ENCODE data around the gene MEIS3.

The MEIS3 gene

GRCh38 chr19:47381121-47381520, 38.2 kb downstream of the MEIS3 start:
- no peak overlapping the region for H3K4me2 ChIP-seq
- H3K79me2 ChIP-seq (ENCODE audit: insufficient read depth, low read depth) = no peaks in the 10 kb centered on the region
- no peak overlapping the region for H3K4me3 ChIP-seq (IDR thresholded peaks at IDR 0.05; ENCODE audit: insufficient read depth, low read depth, low read length)
- no peak overlapping the region for H3K9ac ChIP-seq
- H3K36me3 ChIP-seq (ENCODE audit: insufficient read depth) = no peaks in the 10 kb centered on the region
- no peak overlapping the region for H3K27ac ChIP-seq
- H4K20me1 ChIP-seq (ENCODE audit: insufficient read depth) = no peaks in the 10 kb centered on the region
- TF ChIP-seq, protein P1, sequence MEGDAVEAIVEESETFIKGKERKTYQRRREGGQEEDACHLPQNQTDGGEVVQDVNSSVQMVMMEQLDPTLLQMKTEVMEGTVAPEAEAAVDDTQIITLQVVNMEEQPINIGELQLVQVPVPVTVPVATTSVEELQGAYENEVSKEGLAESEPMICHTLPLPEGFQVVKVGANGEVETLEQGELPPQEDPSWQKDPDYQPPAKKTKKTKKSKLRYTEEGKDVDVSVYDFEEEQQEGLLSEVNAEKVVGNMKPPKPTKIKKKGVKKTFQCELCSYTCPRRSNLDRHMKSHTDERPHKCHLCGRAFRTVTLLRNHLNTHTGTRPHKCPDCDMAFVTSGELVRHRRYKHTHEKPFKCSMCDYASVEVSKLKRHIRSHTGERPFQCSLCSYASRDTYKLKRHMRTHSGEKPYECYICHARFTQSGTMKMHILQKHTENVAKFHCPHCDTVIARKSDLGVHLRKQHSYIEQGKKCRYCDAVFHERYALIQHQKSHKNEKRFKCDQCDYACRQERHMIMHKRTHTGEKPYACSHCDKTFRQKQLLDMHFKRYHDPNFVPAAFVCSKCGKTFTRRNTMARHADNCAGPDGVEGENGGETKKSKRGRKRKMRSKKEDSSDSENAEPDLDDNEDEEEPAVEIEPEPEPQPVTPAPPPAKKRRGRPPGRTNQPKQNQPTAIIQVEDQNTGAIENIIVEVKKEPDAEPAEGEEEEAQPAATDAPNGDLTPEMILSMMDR (conservative IDR thresholded peaks at IDR 0.05; ENCODE audit: low read depth, low read length) = no peak
- H3K4me1 ChIP-seq (ENCODE audit: low read depth, poor library complexity, severe bottlenecking) = no peaks in the 10 kb centered on the region
- no peak overlapping the region for H2AFZ ChIP-seq (ENCODE audit: low read depth)
- no peaks in the 10 kb centered on the region for H3K27me3 ChIP-seq (ENCODE audit: insufficient read depth, low read depth)

GRCh38 chr19:47380559-47380958, 38.8 kb downstream of the MEIS3 start:
- Histone ChIP-seq H3K9ac (no peak overlapping the region), H3K27me3 (ENCODE audit: insufficient read depth, low read depth) (no peaks in the 10 kb centered on the region), H3K36me3 (ENCODE audit: insufficient read depth) (0 out of 2 replicates have a peak, but pooled peaks cover 3% of the 10 kb centered on the region), H4K20me1 (ENCODE audit: insufficient read depth) (no peaks in the 10 kb centered on the region), H3K79me2 (ENCODE audit: insufficient read depth, low read depth) (no peaks in the 10 kb centered on the region), H3K27ac (no peak overlapping the region), H3K4me1 (ENCODE audit: low read depth, poor library complexity, severe bottlenecking) (no peaks in the 10 kb centered on the region), H3K4me3 (IDR thresholded peaks at IDR 0.05; ENCODE audit: insufficient read depth, low read depth, low read length) (no peak overlapping the region), H3K4me2 (no peak overlapping the region), H2AFZ (ENCODE audit: low read depth) (no peak overlapping the region)
- TF ChIP-seq, protein P1 (conservative IDR thresholded peaks at IDR 0.05; ENCODE audit: low read depth, low read length) = no peak

DNA sequence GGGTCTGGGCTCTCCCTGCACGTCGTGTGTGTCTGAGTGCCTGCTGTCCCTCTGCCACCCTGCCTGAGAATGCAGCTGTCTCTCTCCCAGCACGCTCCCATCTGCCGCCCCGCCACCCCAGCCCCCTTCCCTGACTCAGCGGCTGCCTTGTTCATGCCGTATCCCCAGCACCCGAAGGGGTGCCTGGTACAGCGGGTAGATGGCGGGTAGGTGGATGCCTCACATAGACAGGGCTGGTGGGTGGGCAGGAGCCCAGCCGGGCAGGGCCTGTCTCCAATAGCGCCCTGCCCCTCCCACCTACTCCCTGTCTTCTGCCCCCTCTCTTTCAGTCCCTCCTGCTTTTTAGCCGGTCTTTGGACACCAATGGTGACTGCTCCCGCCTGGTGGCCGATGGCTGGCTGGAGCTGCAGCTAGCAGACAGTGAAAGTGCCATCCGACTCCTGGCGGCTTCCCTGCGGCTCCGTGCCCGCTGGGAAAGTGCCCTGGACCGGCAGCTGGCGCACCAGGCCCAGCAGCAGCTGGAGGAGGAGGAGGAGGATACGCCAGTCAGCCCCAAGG, 39.9 kb downstream of the MEIS3 start:
- no peak overlapping the region for H3K27ac ChIP-seq
- no peaks in the 10 kb centered on the region for H4K20me1 ChIP-seq (ENCODE audit: insufficient read depth)
- H3K4me1 ChIP-seq (ENCODE audit: low read depth, poor library complexity, severe bottlenecking) = no peaks in the 10 kb centered on the region
- no peak overlapping the region for H2AFZ ChIP-seq (ENCODE audit: low read depth)
- H3K4me3 ChIP-seq (IDR thresholded peaks at IDR 0.05; ENCODE audit: insufficient read depth, low read depth, low read length) = no peak overlapping the region
- no peak overlapping the region for H3K9ac ChIP-seq
- H3K27me3 ChIP-seq (ENCODE audit: insufficient read depth, low read depth) = no peaks in the 10 kb centered on the region
- H3K4me2 ChIP-seq = no peak overlapping the region
- TF ChIP-seq, protein P1 (conservative IDR thresholded peaks at IDR 0.05; ENCODE audit: low read depth, low read length) = no peak
- H3K79me2 ChIP-seq (ENCODE audit: insufficient read depth, low read depth) = no peaks in the 10 kb centered on the region
- 0 out of 2 replicates have a peak, but pooled peaks cover 3% of the 10 kb centered on the region for H3K36me3 ChIP-seq (ENCODE audit: insufficient read depth)

GRCh38 chr19:47378246-47378645, 41.1 kb downstream of the MEIS3 start:
- H3K79me2 ChIP-seq (ENCODE audit: insufficient read depth, low read depth) = no peaks in the 10 kb centered on the region
- TF ChIP-seq, protein P1 (conservative IDR thresholded peaks at IDR 0.05; ENCODE audit: low read depth, low read length) = no peak
- H3K9ac ChIP-seq = no peak overlapping the region
- no peak overlapping the region for H2AFZ ChIP-seq (ENCODE audit: low read depth)
- no peaks in the 10 kb centered on the region for H4K20me1 ChIP-seq (ENCODE audit: insufficient read depth)
- 0 out of 2 replicates have a peak, but pooled peaks cover 3% of the 10 kb centered on the region for H3K36me3 ChIP-seq (ENCODE audit: insufficient read depth)
- no peak overlapping the region for H3K27ac ChIP-seq
- no peak overlapping the region for H3K4me2 ChIP-seq
- H3K27me3 ChIP-seq (ENCODE audit: insufficient read depth, low read depth) = no peaks in the 10 kb centered on the region
- no peaks in the 10 kb centered on the region for H3K4me1 ChIP-seq (ENCODE audit: low read depth, poor library complexity, severe bottlenecking)
- no peak overlapping the region for H3K4me3 ChIP-seq (IDR thresholded peaks at IDR 0.05; ENCODE audit: insufficient read depth, low read depth, low read length)
